ENCODE data around the gene CDHR3. TPM values are rescaled to one million over a fixed set of nuclear protein-coding genes. Genes with fewer than 3 reads are reported as not detected.

The CDHR3 gene
- 0.30 and 1.5 TPM in 2 replicates for total RNA-seq

GRCh38 chr7:105963038-105963667, at the start of gene CDHR3:
CDHR3 (plus strand) TSS chr7:105963264; CDS start chr7:105963319, 55 bp downstream.

Other genes with a start within 250 kb of the CDHR3 start
- 4.4 and 6.5 TPM in 2 replicates for gene ATXN7L1, start 86.7 kb upstream of the CDHR3 start, total RNA-seq
- 57.7 and 59.5 TPM in 2 replicates for gene SYPL1, start 149.0 kb downstream of the CDHR3 start, total RNA-seq